B cell (primary cell): ENCODE results near the gene TARP.
A peak's percentile ranks its signal among the peaks of the same experiment; 100 is the strongest.

Experiments
- CTCF ChIP-seq: fragments of 200-600 bp; IDR thresholded peaks from one replicate; pipeline ENCODE4 v1.8.0; 2022; ENCODE audit warnings: antibody characterized with exemption, mild to moderate bottlenecking
- EZH2 ChIP-seq: IDR thresholded peaks from 2 replicates; pipeline ENCODE4 v1.6.1; 2012; ENCODE audit warnings: borderline replicate concordance, low read depth, mild to moderate bottlenecking, moderate library complexity, low read length; ENCODE audit not compliant: insufficient read depth, poor library complexity, severe bottlenecking

- TF ChIP-seq CTCF (peak; percentile 96), EZH2 (no peak)
Measured at GRCh38 chr7:38222481-38223096, 50.8 kb downstream of the TARP start.
